Measurements from ENCODE around the gene GTF2F2. TPM values are rescaled to one million over a fixed set of nuclear protein-coding genes. Genes with fewer than 3 reads are reported as not detected.

The GTF2F2 gene
- total RNA-seq, 1 experiment from 2014 or later, result 64.5 TPM

DNA sequence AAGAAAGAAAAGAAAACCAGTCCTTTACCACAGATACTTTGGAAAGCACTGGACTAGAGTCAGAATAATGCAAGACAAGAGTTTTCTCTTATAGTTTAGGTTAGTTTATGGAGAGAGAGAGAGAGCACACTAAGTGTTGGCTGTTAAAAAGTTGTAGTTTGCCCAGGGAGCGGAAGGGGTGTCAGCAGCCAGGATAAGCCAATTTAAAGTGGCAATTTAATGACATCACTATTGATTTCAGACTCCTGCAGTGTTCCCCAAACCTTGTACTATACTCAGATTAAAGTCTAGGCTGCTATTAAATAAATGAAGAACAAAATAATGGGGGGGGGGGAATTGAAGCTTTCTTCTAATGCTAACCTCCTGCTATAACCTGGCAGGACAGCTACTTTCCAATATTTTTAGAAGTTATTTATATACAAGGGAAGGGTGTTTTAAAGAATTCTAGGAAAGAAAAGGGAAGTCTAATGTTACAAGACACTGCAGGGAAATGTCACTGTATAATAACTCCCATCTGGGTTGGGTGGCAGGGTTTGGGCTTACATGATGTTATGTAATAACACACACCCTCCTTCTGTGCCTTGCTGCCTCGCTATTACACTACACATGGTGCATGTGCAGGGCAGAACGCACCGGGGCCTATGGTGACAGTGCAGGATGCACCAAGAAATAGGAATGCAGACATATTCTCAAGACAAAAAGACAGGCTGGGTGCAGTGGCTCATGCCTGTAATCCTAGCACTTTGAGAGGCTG, 200.7 kb downstream of the GTF2F2 start:
- no peak for DNase-seq
- H3K9me3 ChIP-seq, result no peaks in the 10 kb centered on the region
- no peaks in the 10 kb centered on the region for H3K27me3 ChIP-seq
- H3K36me3 ChIP-seq, result no peaks in the 10 kb centered on the region
- no peak overlapping the region for H3K4me3 ChIP-seq

DNA sequence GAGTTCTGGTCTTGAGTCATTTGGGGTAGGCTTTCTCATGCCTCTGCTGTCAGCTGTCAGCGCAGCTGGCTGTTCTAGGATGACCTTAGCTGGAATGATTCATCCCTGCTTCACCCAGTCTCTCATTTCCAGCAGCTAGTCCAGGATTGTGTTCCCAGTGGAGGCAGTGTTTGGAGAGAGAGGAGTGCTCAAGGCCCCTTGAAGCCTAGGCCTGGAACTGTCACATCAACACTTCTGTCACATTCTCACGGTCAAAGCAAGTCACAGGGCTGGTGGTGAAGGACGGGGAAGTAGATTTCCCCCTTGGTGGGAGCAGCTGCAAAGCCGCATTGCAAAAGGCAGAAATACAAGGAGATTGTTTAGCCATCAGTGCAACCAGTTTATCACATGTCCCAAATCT, 205.5 kb downstream of the GTF2F2 start:
- H3K4me3 ChIP-seq, result no peak overlapping the region
- no peaks in the 10 kb centered on the region for H3K9me3 ChIP-seq
- peak; percentile 75 for DNase-seq
- H3K27me3 ChIP-seq, result no peaks in the 10 kb centered on the region
- H3K36me3 ChIP-seq, result no peaks in the 10 kb centered on the region

DNA sequence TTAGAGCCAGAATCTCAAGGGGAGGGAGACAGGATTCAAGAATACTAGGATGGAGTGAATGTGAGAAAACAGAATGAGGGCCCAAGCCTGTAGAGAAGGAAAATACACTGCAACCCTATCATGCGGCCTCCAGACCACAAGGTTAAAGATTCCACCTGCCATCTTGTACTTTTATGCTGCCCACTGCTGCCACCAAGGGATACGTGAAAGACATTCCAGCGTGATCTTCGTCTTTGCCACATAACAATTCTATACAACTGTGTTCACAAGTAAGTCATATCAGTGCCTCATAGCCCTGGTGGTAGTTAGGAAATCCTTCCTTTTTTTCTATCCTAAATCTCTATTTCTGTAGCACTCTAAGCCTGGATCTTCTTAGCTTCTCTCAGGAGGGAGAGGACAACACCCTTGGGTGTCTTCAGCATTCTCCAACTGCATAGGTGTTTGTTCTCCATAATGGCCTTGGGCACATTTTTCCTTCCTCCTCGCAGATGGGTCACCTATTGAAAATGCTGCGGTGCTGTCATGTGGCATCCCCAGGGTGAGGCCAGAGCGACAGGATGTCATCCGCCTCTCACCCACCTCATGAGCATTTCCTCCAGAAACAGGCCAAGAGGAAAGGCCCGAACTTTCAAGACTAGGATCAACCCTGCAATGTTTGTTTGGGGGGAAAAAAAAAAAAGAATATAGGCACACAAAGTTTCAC, 207.1 kb downstream of the GTF2F2 start:
- H3K9me3 ChIP-seq, result no peaks in the 10 kb centered on the region
- no peak for DNase-seq
- H3K27me3 ChIP-seq, result no peaks in the 10 kb centered on the region
- H3K36me3 ChIP-seq, result no peaks in the 10 kb centered on the region
- H3K4me3 ChIP-seq, result no peak overlapping the region

DNA sequence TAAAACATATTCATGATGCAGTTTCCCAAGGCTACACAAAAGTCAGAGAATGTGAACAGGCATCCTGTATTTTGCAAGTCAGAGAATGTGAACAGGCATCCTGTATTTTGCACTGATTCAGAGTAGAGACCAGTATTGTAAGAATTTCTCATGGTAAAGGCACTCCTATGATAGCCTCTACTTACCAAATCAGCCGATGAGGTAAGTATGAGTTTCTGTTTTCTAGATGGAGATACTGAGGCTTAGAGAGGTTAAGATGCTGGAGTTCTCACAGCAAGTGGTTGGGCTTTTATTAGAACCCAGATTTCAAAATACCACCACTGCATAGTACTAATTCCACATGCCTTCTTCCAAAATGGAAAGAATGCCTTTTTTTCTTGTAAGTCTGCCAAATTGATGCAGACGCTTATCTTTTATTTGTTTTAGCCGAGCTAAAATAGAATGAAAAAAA, 208.4 kb downstream of the GTF2F2 start:
- no peak for DNase-seq
- Histone ChIP-seq H3K4me3 (no peak overlapping the region), H3K36me3 (no peaks in the 10 kb centered on the region), H3K9me3 (no peaks in the 10 kb centered on the region), H3K27me3 (no peaks in the 10 kb centered on the region)

DNA sequence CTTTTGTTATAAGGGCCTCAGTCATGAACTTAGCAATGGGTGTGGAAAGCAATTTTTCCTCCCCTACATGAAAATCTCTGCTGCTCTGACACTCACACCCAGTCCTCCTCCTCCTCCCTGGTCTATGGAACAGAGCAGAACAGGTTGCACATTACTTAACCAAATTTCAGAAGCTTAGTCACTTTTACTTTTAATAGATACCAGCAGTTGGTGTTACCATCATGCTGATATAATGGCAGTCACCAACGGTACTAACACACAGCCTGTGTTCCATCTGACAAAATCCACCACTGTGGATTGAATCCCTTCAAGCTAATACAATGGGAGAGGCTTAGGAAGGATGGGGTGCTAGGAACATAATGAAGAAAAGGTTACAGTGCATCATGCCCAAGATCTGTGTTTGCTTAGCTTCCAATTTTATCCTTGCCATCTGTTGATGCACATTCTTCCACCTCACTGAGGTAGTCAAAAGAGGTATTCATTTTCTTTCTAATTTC, 210.9 kb downstream of the GTF2F2 start:
- H3K4me3 ChIP-seq, result no peak overlapping the region
- no peak for DNase-seq

DNA sequence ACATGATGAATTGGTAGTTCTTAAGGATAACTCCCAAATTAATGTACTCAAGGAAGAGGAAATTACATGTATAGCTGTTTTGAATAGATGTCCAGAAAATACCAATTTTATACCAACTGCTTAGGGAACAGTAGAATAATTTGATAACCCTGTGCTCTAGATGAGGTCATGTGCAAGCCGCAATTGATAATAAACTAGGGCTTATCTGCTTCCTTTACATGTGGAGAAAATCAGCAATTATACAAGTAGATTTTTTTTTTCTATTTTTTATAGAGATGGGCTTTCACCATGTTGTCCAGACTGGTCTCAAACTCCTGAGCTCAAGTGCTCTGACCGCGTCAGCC, 211.4 kb downstream of the GTF2F2 start:
- no peaks in the 10 kb centered on the region for H3K27me3 ChIP-seq
- DNase-seq, result no peak
- H3K36me3 ChIP-seq, result peaks cover 25% of the 10 kb centered on the region
- no peak overlapping the region for H3K4me3 ChIP-seq
- H3K9me3 ChIP-seq, result no peaks in the 10 kb centered on the region

More for the DNA sequence above, 210.9 kb downstream of the GTF2F2 start:
- H3K36me3 ChIP-seq, result peaks cover 20% of the 10 kb centered on the region
- H3K9me3 ChIP-seq, result no peaks in the 10 kb centered on the region
- no peaks in the 10 kb centered on the region for H3K27me3 ChIP-seq

DNA sequence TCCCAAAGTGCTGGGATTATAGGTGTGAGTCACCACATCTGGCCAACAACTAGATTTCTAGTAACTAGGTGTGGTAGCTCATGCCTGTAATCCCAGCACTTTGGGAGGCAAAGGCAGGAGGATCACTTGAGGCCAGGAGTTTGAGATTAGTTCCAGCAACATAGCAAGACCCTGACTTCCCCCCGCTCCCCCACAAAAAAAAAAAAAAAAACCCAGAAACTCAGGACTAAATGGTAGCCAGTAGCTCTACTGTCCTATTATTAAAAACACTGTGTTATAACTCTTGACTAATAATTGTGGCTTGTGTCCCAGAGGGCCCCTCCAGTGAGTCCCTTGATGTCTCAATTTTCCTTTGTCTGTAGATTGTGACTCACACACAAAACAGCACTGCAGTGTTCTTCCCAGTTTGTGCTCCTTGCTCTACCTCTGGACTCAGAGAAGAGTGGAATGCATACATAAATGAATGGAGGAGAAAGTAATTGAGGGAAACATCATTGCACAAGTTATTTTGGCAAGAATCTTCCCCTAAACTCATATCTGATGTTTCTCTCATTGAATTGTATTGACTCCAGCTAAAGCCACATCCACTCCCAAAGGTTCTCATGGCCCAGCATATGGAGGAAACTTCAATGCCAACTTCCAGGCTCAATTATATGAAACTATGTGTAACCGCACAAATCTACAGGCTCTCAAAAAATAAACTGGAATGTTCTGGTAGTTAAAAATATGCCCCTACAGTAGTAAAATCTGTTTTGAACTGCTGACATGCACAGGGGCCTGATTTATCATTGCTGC, 211.9 kb downstream of the GTF2F2 start:
- peaks cover 30% of the 10 kb centered on the region for H3K36me3 ChIP-seq
- no peaks in the 10 kb centered on the region for H3K27me3 ChIP-seq
- H3K9me3 ChIP-seq, result no peaks in the 10 kb centered on the region
- no peak overlapping the region for H3K4me3 ChIP-seq
- peak; percentile 85 for DNase-seq

DNA sequence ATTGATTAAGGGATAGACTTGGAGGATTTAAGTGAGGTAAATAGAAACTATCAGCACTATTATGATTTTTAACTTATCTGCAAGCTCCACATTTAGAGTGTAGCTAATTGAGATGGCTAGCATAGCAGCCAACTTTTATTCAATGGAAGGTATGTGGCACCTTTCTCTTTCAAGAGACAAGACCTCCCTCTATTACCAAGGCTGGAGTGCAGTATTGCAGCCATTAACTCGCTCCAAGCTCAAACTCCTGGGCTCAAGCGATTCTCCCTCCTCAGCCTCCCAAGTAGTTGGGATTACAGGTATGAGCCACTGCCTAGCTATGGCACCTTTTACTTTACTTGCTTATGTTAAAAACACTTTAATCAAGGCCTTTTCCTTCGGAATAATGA, 212.5 kb downstream of the GTF2F2 start:
- no peak for DNase-seq
- Histone ChIP-seq H3K36me3 (peaks cover 36% of the 10 kb centered on the region), H3K27me3 (no peaks in the 10 kb centered on the region), H3K4me3 (no peak overlapping the region), H3K9me3 (no peaks in the 10 kb centered on the region)

DNA sequence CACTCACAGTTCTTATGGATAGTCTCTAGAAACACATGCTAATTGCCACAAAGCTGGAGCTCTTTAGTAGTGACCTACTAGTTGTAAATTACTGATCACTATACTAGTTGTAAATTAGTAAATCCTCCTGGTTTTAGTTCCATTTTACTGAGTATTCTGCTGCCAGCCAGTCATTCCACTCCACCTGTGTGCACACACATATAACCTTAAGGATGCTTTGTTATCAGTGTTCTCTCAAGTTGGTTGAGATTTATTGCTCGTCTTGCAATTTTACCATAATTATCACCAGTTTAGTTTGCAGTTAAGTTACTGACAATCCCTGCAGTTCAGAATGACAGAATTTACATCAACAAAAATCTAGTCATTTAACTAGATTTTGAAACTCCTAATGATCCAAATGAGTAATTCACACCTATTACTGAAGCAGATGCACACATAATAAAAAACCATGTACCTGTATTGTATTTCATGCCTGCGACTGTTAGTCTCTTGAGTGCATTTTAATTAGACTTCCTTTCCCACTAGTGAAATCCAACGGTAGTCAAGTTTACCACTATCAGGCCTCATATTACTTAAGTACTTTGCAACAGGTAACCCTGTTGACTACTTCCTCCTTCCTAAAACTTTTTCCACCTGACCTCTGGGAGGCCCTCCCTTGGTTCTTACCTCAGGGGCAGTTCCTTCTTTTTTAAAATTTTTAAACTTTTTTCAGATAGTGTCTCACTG, 213.1 kb downstream of the GTF2F2 start:
- H3K27me3 ChIP-seq, result no peaks in the 10 kb centered on the region
- H3K9me3 ChIP-seq, result no peaks in the 10 kb centered on the region
- DNase-seq, result no peak
- peaks cover 42% of the 10 kb centered on the region for H3K36me3 ChIP-seq
- no peak overlapping the region for H3K4me3 ChIP-seq

Other genes starting within 250 kb of the GTF2F2 start
- gene NUFIP1, start 131.0 kb upstream of the GTF2F2 start, total RNA-seq (2014; rRNA removed; shearing (Covaris generic); ENCODE audit: low replicate concordance), result 6.1 and 6.7 TPM in 2 replicates
- gene GPALPP1, start 131.0 kb upstream of the GTF2F2 start, total RNA-seq (2014; rRNA removed; shearing (Covaris generic); ENCODE audit: low replicate concordance), result 27.3 and 56.8 TPM in 2 replicates
- not detected in 2 replicates for gene KCTD4, start 80.5 kb downstream of the GTF2F2 start, total RNA-seq (2014; rRNA removed; shearing (Covaris generic); ENCODE audit: low replicate concordance)
- 1,247 and 1,897 TPM in 2 replicates for gene TPT1, start 220.7 kb downstream of the GTF2F2 start, total RNA-seq (2014; rRNA removed; shearing (Covaris generic); ENCODE audit: low replicate concordance)

Measured in MG63 (cell line).